Skeletal muscle cell (primary cell): ENCODE data around the gene OR6B2.

Experiments
- DNase-seq: peaks from one replicate; pipeline ENCODE4 v3.0.0-alpha.2; 2010; ENCODE audit warnings: low read depth
- H3K4me3 ChIP-seq: 2 replicates; pipeline ENCODE4 v1.5.1; 2011; ENCODE audit warnings: low read depth, mild to moderate bottlenecking, control low read depth, low read length, moderate library complexity

The OR6B2 gene

GRCh38 chr2:239985356-239985755 lies 44.9 kb downstream of the OR6B2 start:
- no peak for DNase-seq
- no peak overlapping the region for H3K4me3 ChIP-seq

- H3K4me3 ChIP-seq, result no peak overlapping the region
- no peak for DNase-seq
Observed at GRCh38 chr2:239984421-239985194, 45.6 kb downstream of the OR6B2 start.

- DNase-seq, result no peak
- H3K4me3 ChIP-seq, result no peak overlapping the region
Observed at GRCh38 chr2:239983004-239983778, 47.0 kb downstream of the OR6B2 start.
